GM12878 (cell line): ENCODE measurements around the gene ITIH2.

Experiments used
- CTCF ChIP-seq, 3 experiments: IDR thresholded peaks in 2 of 3; conservative IDR thresholded peaks in 1 of 3; 2 replicates each; pipeline ENCODE4 v1.5.1; 2011; ENCODE audit warnings: low read depth in 3 of 3, low read length in 3 of 3, mild to moderate bottlenecking in 3 of 3, control low read depth in 2 of 3, moderate library complexity in 2 of 3, inconsistent platforms in 1 of 3, mixed read lengths in 1 of 3; ENCODE audit not compliant: control insufficient read depth in 2 of 3, insufficient read depth in 1 of 3; ENCODE audit errors: extremely low read depth in 1 of 3
- EP300 ChIP-seq, 2 experiments: fragments of 150-350 bp in 1 of 2; IDR thresholded peaks; 2 replicates each; pipeline ENCODE4 v1.6.1; 2011 to 2012; ENCODE audit warnings: low read depth in 2 of 2, low read length in 2 of 2, borderline replicate concordance in 1 of 2, improper control_type of control experiment in 1 of 2, inconsistent platforms in 1 of 2; ENCODE audit not compliant: control insufficient read depth in 1 of 2
- FOXK2 ChIP-seq: fragments of 450-650 bp; IDR thresholded peaks from 2 replicates; pipeline ENCODE4 v1.6.1; 2017; ENCODE audit warnings: mild to moderate bottlenecking, moderate library complexity
- KDM1A ChIP-seq: fragments of 200-600 bp; sonication (generic); IDR thresholded peaks from 2 replicates; pipeline ENCODE4 v1.6.1; 2016; ENCODE audit warnings: borderline replicate concordance
- PAX8 ChIP-seq: fragments of 450-650 bp; IDR thresholded peaks from 2 replicates; pipeline ENCODE4 v1.6.1; 2017; ENCODE audit warnings: mild to moderate bottlenecking, moderate library complexity
- POLR2A ChIP-seq: IDR thresholded peaks from 2 replicates; pipeline ENCODE4 v1.6.1; 2011; ENCODE audit warnings: low read depth, mild to moderate bottlenecking, low read length
- REST ChIP-seq: IDR thresholded peaks from 2 replicates; pipeline ENCODE4 v1.6.1; 2012; ENCODE audit warnings: mild to moderate bottlenecking, low read depth, low read length

GRCh38 chr10:7788639-7789286 is 85.6 kb downstream of the ITIH2 start:
- no peak for TF ChIP-seq POLR2A
- TF ChIP-seq CTCF (IDR thresholded peaks at IDR 0.05 in 2 of 3, conservative IDR thresholded peaks at IDR 0.05 in 1 of 3; ENCODE audit: control insufficient read depth in 2 of 3, extremely low read depth in 1 of 3, insufficient read depth in 1 of 3, low read depth in 3 of 3, low read length in 3 of 3): no peak
- TF ChIP-seq KDM1A: no peak
- no peak for TF ChIP-seq EP300 (IDR thresholded peaks at IDR 0.05; ENCODE audit: borderline replicate concordance in 1 of 2, control insufficient read depth in 1 of 2, low read depth in 2 of 2, low read length in 2 of 2)
- no peak for TF ChIP-seq PAX8
- TF ChIP-seq REST: no peak
- no peak for TF ChIP-seq FOXK2
